Esophagus muscularis mucosa (tissue), 4 donors: ENCODE data around the gene FOXN1. TPM values are rescaled to one million over a fixed set of nuclear protein-coding genes. Genes with fewer than 3 reads are reported as not detected.
"Not testable (repeated sequence)": the region's sequence is repeated elsewhere in the genome, so short reads cannot be mapped to it uniquely, and the experiment has no call there.

ENCODE experiments used
- DNase-seq: peaks from one replicate; pipeline ENCODE4 v3.0.0-alpha.2; 2017; ENCODE audit errors: extremely low spot score
- H3K27ac ChIP-seq, 4 donors: fragments of 200-600 bp; sonication (generic); replicated peaks in 1 of 4; 1 replicate in 3 of 4; 2 replicates in 1 of 4; pipeline ENCODE4 v1.5.1; 2016 to 2019; ENCODE audit warnings: mild to moderate bottlenecking in 1 of 4
- H3K27me3 ChIP-seq, 4 donors: fragments of 200-600 bp; sonication (generic); one replicate each; pipeline versions ENCODE4 v1.5.1 to v1.6.0; 2016 to 2019
- H3K36me3 ChIP-seq, 4 donors: fragments of 200-600 bp; sonication (generic); one replicate each; pipeline ENCODE4 v1.5.1; 2016 to 2019
- H3K4me1 ChIP-seq, 4 donors: fragments of 200-600 bp; sonication (generic); one replicate each; pipeline ENCODE4 v1.5.1; 2016 to 2019
- H3K4me3 ChIP-seq, 4 donors: fragments of 200-600 bp; sonication (generic); 1 replicate in 2 of 4; 2 replicates in 2 of 4; pipeline ENCODE4 v1.5.1; 2016 to 2019; ENCODE audit warnings: mild to moderate bottlenecking in 4 of 4, moderate library complexity in 1 of 4
- H3K9me3 ChIP-seq, 4 donors: fragments of 200-600 bp; sonication (generic); 1 replicate in 3 of 4; 2 replicates in 1 of 4; pipeline ENCODE4 v1.5.1; 2016 to 2019
- CTCF ChIP-seq, 3 experiments: fragments of 200-600 bp in 2 of 3; fragments of 450-650 bp in 1 of 3; sonication (generic) in 2 of 3; IDR thresholded peaks; one replicate each; pipeline ENCODE4 v1.5.1; 2017 to 2019; ENCODE audit warnings: antibody characterized with exemption in 3 of 3, mild to moderate bottlenecking in 2 of 3, moderate library complexity in 1 of 3
- EP300 ChIP-seq: sonication (generic); formaldehyde crosslinking; IDR thresholded peaks from one replicate; pipeline ENCODE4 v1.6.1; 2017; ENCODE audit warnings: antibody characterized with exemption
- POLR2A ChIP-seq: fragments of 450-650 bp; IDR thresholded peaks from one replicate; pipeline ENCODE4 v1.6.1; 2017; ENCODE audit warnings: antibody characterized with exemption, moderate library complexity, mild to moderate bottlenecking, low read depth
- POLR2AphosphoS5 ChIP-seq, 2 donors: sonication (generic); formaldehyde crosslinking; IDR thresholded peaks; one replicate each; pipeline ENCODE4 v1.6.1; 2017; ENCODE audit warnings: antibody characterized with exemption in 2 of 2
- WGBS: methylation state at CpG from one replicate; pipeline ENCODE4 v1.1.5; 2018; 5-methylcytosine and 5-hydroxymethylcytosine counted together
- intact Hi-C: fragments of 100-400 bp; cut with DNase I; formaldehyde crosslinking; loops from one replicate; pipeline ENCODE4 v1.15.1; 2023
- total RNA-seq, 4 donors: library from RNA; depleted of rRNA; stranded (reverse); fragments of >200 nt; gene quantifications; one replicate each; pipeline versions ENCODE4 v1.1.0 to v1.2.1, GENCODE V29; 2016

Gene FOXN1
- total RNA-seq, 4 donors from 2014 or later: not detected

- WGBS: 94% methylated on average over 9 of the region's 9 CpGs
- Histone ChIP-seq H3K27me3 (no peaks in the 10 kb centered on the region), H3K4me1 (peaks cover 40 to 58% (median 48%) of the 10 kb centered on the region in 4 donors), H3K4me3 (no peak overlapping the region), H3K36me3 (peaks cover 0 to 4% (median 0%) of the 10 kb centered on the region in 4 donors), H3K27ac (no peak overlapping the region), H3K9me3 (no peaks in the 10 kb centered on the region)
- TF ChIP-seq CTCF (IDR thresholded peaks at IDR 0.05): no peak
- no peak for TF ChIP-seq POLR2A
- TF ChIP-seq EP300: no peak
- no peak for TF ChIP-seq POLR2AphosphoS5 (IDR thresholded peaks at IDR 0.05)
- intact Hi-C loops: no loop called here
- no peak for DNase-seq
Measured at GRCh38 chr17:28573521-28573920, 67.4 kb downstream of the FOXN1 start.

GRCh38 chr17:28573966-28574480 is 67.9 kb downstream of the FOXN1 start:
- no peak for DNase-seq
- TF ChIP-seq CTCF (IDR thresholded peaks at IDR 0.05) (no peak), POLR2AphosphoS5 (IDR thresholded peaks at IDR 0.05) (no peak), EP300 (no peak), POLR2A (no peak)
- 98% methylated on average over 6 of the region's 6 CpGs for WGBS
- H3K27ac ChIP-seq: no peak overlapping the region
- H3K9me3 ChIP-seq: no peaks in the 10 kb centered on the region
- intact Hi-C loops: no loop called here
- H3K36me3 ChIP-seq: peaks cover 0 to 4% (median 1%) of the 10 kb centered on the region in 4 donors
- peaks cover 39 to 54% (median 46%) of the 10 kb centered on the region in 4 donors for H3K4me1 ChIP-seq
- no peaks in the 10 kb centered on the region for H3K27me3 ChIP-seq
- no peak overlapping the region for H3K4me3 ChIP-seq

- Histone ChIP-seq H3K4me3 (no peak overlapping the region), H3K27ac (no peak overlapping the region), H3K4me1 (peaks cover 34 to 49% (median 44%) of the 10 kb centered on the region in 4 donors), H3K27me3 (no peaks in the 10 kb centered on the region), H3K9me3 (no peaks in the 10 kb centered on the region), H3K36me3 (peaks cover 0 to 8% (median 2%) of the 10 kb centered on the region in 4 donors)
- intact Hi-C loops: no loop called here
- TF ChIP-seq CTCF (IDR thresholded peaks at IDR 0.05): no peak
- TF ChIP-seq POLR2A: no peak
- TF ChIP-seq POLR2AphosphoS5 (IDR thresholded peaks at IDR 0.05): no peak
- TF ChIP-seq EP300: no peak
- no peak for DNase-seq
- 100% methylated on average over 4 of the region's 7 CpGs for WGBS
Measured at GRCh38 chr17:28574526-28574925, 68.4 kb downstream of the FOXN1 start.

GRCh38 chr17:28575126-28575795 is 69.1 kb downstream of the FOXN1 start:
- no peak for TF ChIP-seq POLR2AphosphoS5 (IDR thresholded peaks at IDR 0.05)
- no peak for TF ChIP-seq POLR2A
- TF ChIP-seq EP300: no peak
- no peak for TF ChIP-seq CTCF (IDR thresholded peaks at IDR 0.05)
- Histone ChIP-seq H3K27ac (no peak overlapping the region), H3K9me3 (no peaks in the 10 kb centered on the region), H3K36me3 (peaks cover 0 to 11% (median 2%) of the 10 kb centered on the region in 4 donors), H3K4me3 (no peak overlapping the region), H3K27me3 (no peaks in the 10 kb centered on the region), H3K4me1 (peaks cover 27 to 41% (median 37%) of the 10 kb centered on the region in 4 donors)
- DNase-seq: no peak
- intact Hi-C loops: no loop called here
- 94% methylated on average over 14 of the region's 14 CpGs for WGBS

- 70% methylated on average over 3 of the region's 3 CpGs for WGBS
- Histone ChIP-seq H3K4me3 (peak overlapping the region in 1 of 4 donors; percentile 40), H3K4me1 (peaks cover 23 to 34% (median 32%) of the 10 kb centered on the region in 4 donors), H3K36me3 (peaks cover 0 to 11% (median 2%) of the 10 kb centered on the region in 4 donors)
- DNase-seq, H3K9me3 ChIP-seq, H3K27ac ChIP-seq, intact Hi-C loops, H3K27me3 ChIP-seq: not testable (repeated sequence)
Measured at GRCh38 chr17:28576016-28576415, 69.9 kb downstream of the FOXN1 start.
